DMS153 treated with DMSO at 0.1 percent for 48 hours (cell line): ENCODE results near the gene KCMF1.

Source experiments
- DNase-seq: peaks from one replicate; lab custom pipeline; 2025; ENCODE audit not compliant: unreplicated experiment; lab: John Stamatoyannopoulos, UW

Gene KCMF1

DNA sequence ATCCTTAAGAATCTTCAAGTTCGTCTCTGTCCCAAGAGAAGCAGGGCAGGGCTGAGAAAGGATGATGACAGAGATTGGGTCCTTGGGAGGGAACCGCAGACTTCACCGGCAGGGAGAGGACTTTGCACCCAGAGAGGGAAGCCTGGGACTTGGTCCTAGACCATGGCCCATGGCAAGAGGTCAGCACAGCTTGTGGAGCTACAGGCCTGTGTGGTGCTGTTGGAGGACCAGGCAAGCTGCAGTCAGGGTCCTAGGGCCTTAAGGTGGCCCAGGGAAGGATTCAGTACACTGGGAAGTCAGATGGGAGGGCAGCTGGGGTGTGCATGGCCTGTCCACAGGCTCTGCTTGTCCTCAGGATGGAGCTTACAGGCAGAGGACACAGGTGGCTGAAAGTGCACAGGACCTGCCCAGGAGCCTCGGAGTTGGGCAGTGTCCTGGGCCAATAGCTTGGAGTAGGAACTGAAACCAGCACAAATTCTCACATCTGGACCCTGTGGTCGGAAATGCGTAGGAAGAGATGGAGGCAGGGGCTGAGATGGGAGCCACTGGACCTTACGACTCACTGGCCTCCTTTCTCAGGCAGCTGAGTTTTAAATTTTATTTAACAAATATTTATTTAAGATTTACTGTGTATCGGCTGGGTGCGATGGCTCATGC is 105.8 kb downstream of the KCMF1 start:
- no peak for DNase-seq

DNA sequence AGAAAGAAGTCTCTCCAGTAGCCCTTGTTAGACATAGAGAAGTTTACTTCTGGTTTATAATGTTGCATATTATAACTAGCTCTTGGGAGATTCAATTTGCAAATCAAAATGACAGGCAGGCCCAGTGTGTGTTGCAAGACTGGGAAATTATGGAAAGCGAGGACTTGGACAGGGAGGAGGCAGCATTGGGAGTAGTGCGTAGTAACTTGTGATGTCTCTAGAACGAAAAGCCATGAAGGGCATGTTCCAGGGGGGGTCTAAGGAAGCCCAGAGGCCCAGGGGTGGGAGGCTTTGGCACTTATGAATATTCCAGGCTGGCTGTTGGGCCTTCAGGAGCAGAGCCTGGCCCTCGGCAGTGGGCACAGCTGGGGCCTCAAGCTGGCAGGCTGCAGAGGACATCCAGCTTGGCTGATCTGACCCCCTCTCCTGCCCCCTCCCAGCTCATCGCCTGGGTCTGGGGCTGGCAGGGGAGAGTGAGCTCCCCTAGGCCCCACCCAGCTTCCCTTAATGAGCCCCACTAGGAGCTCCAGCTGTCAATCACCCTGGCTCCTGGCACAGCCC is 107.0 kb downstream of the KCMF1 start:
- no peak for DNase-seq

DNA sequence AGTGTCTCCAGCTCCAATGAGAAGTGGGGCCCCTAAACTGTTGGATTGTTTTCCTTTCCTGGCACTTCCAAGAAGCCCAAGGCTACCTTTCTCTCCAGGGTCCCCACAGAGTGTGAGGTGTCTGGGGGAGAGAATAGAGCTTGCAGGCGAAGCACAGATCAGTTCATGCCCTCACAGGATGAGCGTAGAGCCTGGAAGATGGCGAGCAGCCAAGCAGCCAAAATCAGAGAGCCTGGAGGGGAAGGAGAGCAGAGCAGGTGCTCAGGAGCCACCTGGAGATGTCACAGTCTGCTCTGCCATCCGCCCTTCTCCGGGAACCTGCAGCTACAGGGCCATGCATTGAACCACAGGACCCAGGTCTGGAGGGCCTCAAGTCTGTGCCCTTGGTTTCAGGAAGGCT is 107.6 kb downstream of the KCMF1 start:
- DNase-seq: no peak

DNA sequence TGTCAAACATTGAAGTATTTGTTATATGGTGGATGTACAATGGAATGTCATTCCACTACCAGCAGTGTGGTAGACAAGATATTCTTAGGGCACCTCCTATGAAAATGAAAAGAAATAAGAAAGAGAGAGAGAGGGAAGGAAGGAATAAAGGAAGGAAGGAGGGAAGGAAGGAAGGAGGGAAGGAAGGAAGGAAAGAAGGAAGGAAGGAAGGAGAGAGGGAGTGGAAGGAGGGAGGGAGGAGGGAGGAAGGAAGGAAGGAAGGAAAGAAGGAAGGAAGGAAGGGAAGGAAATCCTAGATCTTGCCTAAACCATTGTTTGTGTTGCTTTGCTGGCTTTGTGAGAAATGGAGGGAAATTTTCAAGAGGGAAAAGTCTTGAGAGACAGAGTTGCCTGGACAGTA is 112.1 kb downstream of the KCMF1 start:
- no peak for DNase-seq

DNA sequence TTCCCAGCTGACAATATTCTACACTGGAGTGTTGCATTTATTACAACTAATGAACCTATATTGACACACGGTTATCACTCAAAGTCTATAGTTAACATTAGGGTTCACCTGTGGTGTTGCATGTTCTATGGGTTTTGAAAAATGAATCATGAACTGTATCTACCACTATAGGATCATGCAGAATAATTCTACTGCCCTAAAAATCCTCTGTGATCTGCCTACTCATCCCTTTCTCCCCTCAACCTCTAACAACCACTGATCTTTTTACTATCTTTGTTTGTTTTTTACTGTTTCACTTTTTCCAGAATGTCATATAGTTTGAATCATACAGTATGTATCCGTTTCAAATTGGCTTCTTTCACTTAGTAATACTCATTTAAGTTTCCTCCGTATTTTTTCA is 114.6 kb downstream of the KCMF1 start:
- DNase-seq: no peak

DNA sequence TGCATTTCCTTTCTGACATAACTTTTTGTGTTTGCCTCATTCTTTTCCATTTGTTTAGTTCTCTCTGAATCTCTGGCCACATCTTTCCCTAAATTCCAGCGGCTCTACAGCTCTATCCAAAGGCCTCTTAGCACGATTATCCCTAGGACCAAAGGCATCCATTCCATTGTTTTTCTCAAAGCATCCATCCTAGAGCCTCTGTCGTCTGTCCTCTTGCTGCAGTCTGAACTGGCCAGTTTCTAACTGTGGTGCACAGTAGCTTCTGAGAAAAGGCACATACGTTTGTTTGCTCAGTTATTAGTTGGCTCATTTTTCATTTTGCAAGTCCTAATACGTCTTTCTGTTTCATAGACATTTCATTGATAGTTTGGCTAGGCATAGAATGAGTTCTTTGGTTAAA is 116.6 kb downstream of the KCMF1 start:
- DNase-seq: no peak

DNA sequence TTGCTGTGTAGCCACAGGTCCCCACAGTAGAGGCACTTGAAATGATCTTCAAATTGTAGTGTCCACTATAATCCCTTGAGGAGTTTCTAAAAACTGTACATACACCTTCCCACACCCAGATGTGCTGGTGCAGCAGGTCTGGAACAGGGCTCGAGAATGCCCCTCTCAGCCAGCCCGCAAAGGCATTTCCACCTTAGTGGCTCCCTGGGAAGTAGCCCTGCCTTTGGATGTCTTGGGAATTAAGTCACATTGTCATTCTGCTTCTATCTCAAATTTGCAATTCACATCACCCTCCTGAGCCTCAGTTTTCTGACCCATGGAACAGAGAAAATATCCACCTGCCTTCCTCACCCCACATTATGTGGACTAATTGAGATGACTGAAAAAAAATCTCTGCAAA is 118.0 kb downstream of the KCMF1 start:
- DNase-seq: no peak

DNA sequence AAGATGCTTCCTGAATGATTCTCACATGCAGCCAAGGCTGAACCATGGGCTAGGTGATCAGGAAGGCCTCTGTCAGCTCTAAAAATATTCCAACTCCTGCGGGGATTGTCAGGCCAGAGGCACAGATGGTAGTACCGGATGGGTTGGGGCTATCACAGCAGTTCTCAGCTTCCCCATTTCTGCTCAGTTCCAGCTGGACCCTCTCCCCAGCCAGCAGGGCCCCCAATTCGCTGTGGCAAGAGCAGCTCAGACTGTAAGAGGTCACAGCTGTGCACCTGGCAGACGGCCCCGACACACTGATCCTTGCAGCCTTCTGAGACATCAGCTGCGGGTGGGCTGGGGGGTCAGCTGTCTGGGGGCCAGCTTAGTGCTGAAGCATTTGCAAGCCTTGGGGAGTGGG is 118.6 kb downstream of the KCMF1 start:
- no peak for DNase-seq

DNA sequence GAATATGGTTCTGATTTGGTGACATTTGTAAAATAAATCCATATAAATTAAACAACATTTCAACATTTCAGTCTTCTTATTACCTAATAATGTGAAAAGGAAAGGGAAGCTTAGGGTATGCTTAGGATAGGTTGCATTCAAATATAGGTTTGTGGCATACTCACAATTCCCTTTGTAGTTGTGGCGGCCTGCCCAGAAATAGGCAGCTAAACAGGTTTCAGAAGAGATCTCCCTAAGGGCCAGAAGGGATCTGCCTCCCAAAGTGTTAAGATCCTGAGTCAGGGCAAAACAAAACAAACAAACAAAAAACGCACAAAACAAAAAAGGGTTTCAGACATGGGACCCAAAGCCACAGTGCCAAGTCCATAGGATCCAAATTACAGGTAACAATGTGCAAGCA is 120.9 kb downstream of the KCMF1 start:
- DNase-seq: no peak

DNA sequence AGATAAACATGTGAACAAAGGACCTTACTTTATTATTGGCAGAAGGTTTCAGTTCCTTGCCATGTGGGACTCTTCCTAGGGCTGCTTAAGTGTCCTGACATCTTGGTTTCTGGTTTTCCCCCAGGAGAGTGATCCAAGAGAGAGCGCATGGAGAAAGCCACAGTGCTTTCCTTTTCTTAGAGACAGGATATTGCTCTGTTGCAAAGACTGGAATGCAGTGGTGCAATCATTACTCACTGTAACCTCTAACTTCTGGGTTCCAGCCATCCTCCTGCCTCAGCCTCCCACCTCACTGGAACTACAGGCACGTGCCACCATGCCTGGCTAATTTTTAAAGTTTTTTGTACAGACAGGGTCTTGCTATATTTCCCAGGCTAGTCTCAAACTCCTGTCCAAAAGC is 124.1 kb downstream of the KCMF1 start:
- DNase-seq: no peak

DNA sequence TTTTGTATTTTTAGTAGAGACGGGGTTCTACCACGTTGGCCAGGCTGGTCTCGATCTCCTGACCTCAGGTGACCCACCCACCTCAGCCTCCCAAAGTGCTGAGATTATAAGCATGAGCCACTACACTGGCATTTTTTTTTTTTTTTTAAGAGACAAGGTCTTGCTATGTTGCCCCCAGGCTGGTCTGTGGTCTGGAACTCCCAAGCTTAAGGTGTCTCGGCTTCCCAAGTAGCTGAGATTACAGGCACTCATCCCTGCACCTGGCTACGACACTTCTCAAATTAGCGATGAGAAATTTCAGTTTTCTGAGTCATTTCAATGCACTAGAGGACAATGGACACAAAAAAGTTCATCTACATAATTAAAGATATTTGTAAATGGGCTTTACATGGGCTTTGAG is 125.7 kb downstream of the KCMF1 start:
- no peak for DNase-seq

DNA sequence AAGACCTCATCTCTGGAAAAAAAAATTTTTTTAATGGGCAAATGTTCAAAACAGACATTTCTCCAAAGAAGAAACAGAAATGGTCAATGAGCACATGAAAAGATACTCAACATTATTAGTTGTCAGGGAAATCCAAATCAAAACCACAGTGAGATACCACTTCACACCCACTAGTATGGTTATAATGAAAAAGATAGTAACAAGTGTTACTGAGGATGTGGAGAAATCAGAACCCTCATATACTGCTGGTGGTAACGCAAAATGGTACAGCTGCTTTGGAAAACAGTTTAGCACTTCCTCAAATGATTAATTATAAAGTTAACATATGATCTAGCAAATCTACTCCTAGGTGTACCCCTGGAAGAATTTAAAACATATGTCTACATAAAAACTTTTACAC is 133.3 kb downstream of the KCMF1 start:
- no peak for DNase-seq

DNA sequence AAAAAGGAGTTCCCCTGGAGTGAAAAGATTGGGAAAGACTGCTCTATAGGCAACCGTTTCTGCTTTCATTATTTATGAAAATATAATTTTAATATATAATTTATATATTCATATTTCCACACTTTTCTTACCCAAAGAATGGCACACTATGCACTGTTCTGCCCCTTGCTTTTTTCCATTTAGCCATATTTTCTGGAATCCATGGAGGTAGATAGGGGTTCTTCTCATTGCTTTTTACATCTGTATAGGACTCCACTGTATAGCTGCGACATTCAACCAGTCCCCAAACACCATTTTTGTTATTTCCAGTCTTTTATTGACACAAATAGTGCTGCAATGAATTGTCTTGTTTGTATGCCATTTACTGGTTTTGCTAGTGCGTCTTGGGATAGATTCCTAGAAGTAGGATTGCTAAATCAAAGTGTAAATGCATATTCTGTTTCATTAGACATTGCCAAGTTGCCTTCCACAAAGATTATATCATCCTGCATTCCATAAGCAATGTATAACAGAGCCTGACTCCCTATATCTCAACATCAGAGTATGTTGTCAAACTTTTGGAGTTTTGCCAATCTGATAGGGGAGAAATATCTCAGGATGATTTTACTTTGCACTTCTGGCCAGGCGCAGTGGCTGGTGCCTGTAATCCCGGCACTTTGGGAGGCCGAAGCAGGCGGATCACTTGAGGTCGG is 135.7 kb downstream of the KCMF1 start:
- DNase-seq: no peak
